Mesenchymal stem cell (in vitro differentiated cells and primary cell): ENCODE measurements around the gene HSPG2.

Source experiments
- DNase-seq: peaks from one replicate; pipeline ENCODE4 v3.0.0-alpha.2; 2013
- H2AFZ ChIP-seq: one replicate; pipeline ENCODE4 v1.6.1; 2013; ENCODE audit warnings: low read depth, mild to moderate bottlenecking, control low read depth, inconsistent platforms, low read length, moderate library complexity
- H2AK5ac ChIP-seq: 2 replicates; pipeline ENCODE4 v1.6.1; 2013; ENCODE audit warnings: low read length, moderate library complexity, mild to moderate bottlenecking, inconsistent platforms; ENCODE audit not compliant: severe bottlenecking
- H2BK120ac ChIP-seq: one replicate; pipeline ENCODE4 v1.6.1; 2013; ENCODE audit warnings: low read depth, mild to moderate bottlenecking, inconsistent platforms, low read length, moderate library complexity
- H2BK12ac ChIP-seq, 2 experiments: one replicate each; pipeline ENCODE4 v1.6.1; 2013; ENCODE audit warnings: inconsistent platforms in 2 of 2, low read length in 2 of 2, mild to moderate bottlenecking in 2 of 2, moderate library complexity in 2 of 2, control low read depth in 1 of 2
- H2BK15ac ChIP-seq: one replicate; pipeline ENCODE4 v1.6.1; 2013; ENCODE audit warnings: mild to moderate bottlenecking, low read depth, inconsistent platforms; ENCODE audit not compliant: poor library complexity, severe bottlenecking
- H2BK5ac ChIP-seq: 2 replicates; pipeline ENCODE4 v1.6.1; 2013; ENCODE audit warnings: low read depth, mild to moderate bottlenecking, low read length, control low read depth, inconsistent platforms; ENCODE audit not compliant: poor library complexity, severe bottlenecking
- H3K14ac ChIP-seq, 2 experiments: one replicate each; pipeline ENCODE4 v1.6.1; 2013; ENCODE audit warnings: inconsistent platforms in 2 of 2, low read length in 2 of 2, control low read depth in 1 of 2, mild to moderate bottlenecking in 1 of 2, moderate library complexity in 1 of 2
- H3K18ac ChIP-seq, 2 experiments: one replicate each; pipeline ENCODE4 v1.6.1; 2013; ENCODE audit warnings: inconsistent platforms in 2 of 2, low read length in 2 of 2, control low read depth in 1 of 2, low read depth in 1 of 2, mild to moderate bottlenecking in 1 of 2
- H3K23ac ChIP-seq, 2 experiments: one replicate each; pipeline ENCODE4 v1.6.1; 2013; ENCODE audit warnings: inconsistent platforms in 2 of 2, low read length in 2 of 2, mild to moderate bottlenecking in 2 of 2, moderate library complexity in 2 of 2, control low read depth in 1 of 2
- H3K27ac ChIP-seq: 2 replicates; pipeline ENCODE4 v1.5.1; 2013; ENCODE audit warnings: mild to moderate bottlenecking, moderate library complexity, low read length, control low read depth, inconsistent platforms; ENCODE audit not compliant: poor library complexity, severe bottlenecking
- H3K27me3 ChIP-seq, 2 experiments: 2 replicates each; pipeline versions ENCODE4 v1.6.1 to v1.7.0; 2013; ENCODE audit warnings: low read length in 2 of 2, mild to moderate bottlenecking in 2 of 2, moderate library complexity in 2 of 2, control low read depth in 1 of 2, inconsistent platforms in 1 of 2; ENCODE audit not compliant: control insufficient read depth in 1 of 2, insufficient read depth in 1 of 2
- H3K36me3 ChIP-seq, 2 experiments: 2 replicates each; pipeline versions ENCODE4 v1.6.1 to v1.7.0; 2013; ENCODE audit warnings: low read length in 2 of 2, control low read depth in 1 of 2, inconsistent platforms in 1 of 2, low read depth in 1 of 2, mild to moderate bottlenecking in 1 of 2; ENCODE audit not compliant: insufficient read depth in 2 of 2, control insufficient read depth in 1 of 2
- H3K4ac ChIP-seq, 2 experiments: one replicate each; pipeline ENCODE4 v1.6.1; 2013; ENCODE audit warnings: inconsistent platforms in 2 of 2, low read length in 2 of 2, mild to moderate bottlenecking in 2 of 2, moderate library complexity in 2 of 2, control low read depth in 1 of 2, low read depth in 1 of 2
- H3K4me1 ChIP-seq: 2 replicates; pipeline ENCODE4 v1.6.1; 2013; ENCODE audit warnings: low read depth, low read length, control low read depth; ENCODE audit not compliant: control insufficient read depth, insufficient read depth
- H3K4me2 ChIP-seq: 2 replicates; pipeline ENCODE4 v1.6.1; 2013; ENCODE audit warnings: low read length, mild to moderate bottlenecking, inconsistent platforms; ENCODE audit not compliant: poor library complexity, severe bottlenecking
- H3K4me3 ChIP-seq, 2 experiments: 2 replicates each; pipeline versions ENCODE4 v1.5.1 to v1.7.0; 2013; ENCODE audit warnings: low read length in 2 of 2, mild to moderate bottlenecking in 2 of 2, control low read depth in 1 of 2, low read depth in 1 of 2; ENCODE audit not compliant: insufficient read depth in 1 of 2
- H3K79me1 ChIP-seq: replicated peaks from 2 replicates; pipeline ENCODE4 v1.6.1; 2013; ENCODE audit warnings: mild to moderate bottlenecking, control low read depth, low read length, inconsistent platforms; ENCODE audit not compliant: poor library complexity, severe bottlenecking
- H3K9ac ChIP-seq: 2 replicates; pipeline ENCODE4 v1.7.0; 2013; ENCODE audit warnings: mild to moderate bottlenecking, low read length, moderate library complexity
- H3K9me3 ChIP-seq: 2 replicates; pipeline ENCODE4 v1.7.0; 2013; ENCODE audit warnings: mild to moderate bottlenecking, low read length; ENCODE audit not compliant: control insufficient read depth
- H4K8ac ChIP-seq: one replicate; pipeline ENCODE4 v1.6.1; 2013; ENCODE audit warnings: inconsistent platforms, mild to moderate bottlenecking, low read length, moderate library complexity
- H4K91ac ChIP-seq: one replicate; pipeline ENCODE4 v1.6.1; 2013; ENCODE audit warnings: mild to moderate bottlenecking, low read length, inconsistent platforms
- WGBS: methylation state at CpG from one replicate; pipeline ENCODE4 v1.1.7; 2013; ENCODE audit warnings: mixed read lengths; 5-methylcytosine and 5-hydroxymethylcytosine counted together

The HSPG2 gene

GRCh38 chr1:21966247-21967000 lies 29.3 kb upstream of the HSPG2 start:
- H3K4me3 ChIP-seq = no peak overlapping the region
- no peak overlapping the region for H2BK12ac ChIP-seq
- H3K18ac ChIP-seq = no peak overlapping the region
- no peak overlapping the region for H2BK120ac ChIP-seq
- no peaks in the 10 kb centered on the region for H3K36me3 ChIP-seq
- no peak overlapping the region for H3K4me2 ChIP-seq
- H3K27me3 ChIP-seq = no peaks in the 10 kb centered on the region
- H2AFZ ChIP-seq = no peak overlapping the region
- peak overlapping the region; percentile 84 for H2AK5ac ChIP-seq
- no peaks in the 10 kb centered on the region for H3K79me1 ChIP-seq
- H4K91ac ChIP-seq = no peak overlapping the region
- H3K23ac ChIP-seq = no peak overlapping the region
- no peak overlapping the region for H2BK5ac ChIP-seq
- H2BK15ac ChIP-seq = no peak overlapping the region
- H3K27ac ChIP-seq = no peak overlapping the region
- H3K14ac ChIP-seq = no peak overlapping the region
- DNase-seq = peak; percentile 44
- peak overlapping the region in 1 of 2 experiments; percentile 26 for H3K4ac ChIP-seq
- no peak overlapping the region for H3K9ac ChIP-seq
- H4K8ac ChIP-seq = no peak overlapping the region
- H3K4me1 ChIP-seq = peaks cover 8% of the 10 kb centered on the region
- no peaks in the 10 kb centered on the region for H3K9me3 ChIP-seq
- 83% methylated on average over 15 of the region's 15 CpGs for WGBS

DNA sequence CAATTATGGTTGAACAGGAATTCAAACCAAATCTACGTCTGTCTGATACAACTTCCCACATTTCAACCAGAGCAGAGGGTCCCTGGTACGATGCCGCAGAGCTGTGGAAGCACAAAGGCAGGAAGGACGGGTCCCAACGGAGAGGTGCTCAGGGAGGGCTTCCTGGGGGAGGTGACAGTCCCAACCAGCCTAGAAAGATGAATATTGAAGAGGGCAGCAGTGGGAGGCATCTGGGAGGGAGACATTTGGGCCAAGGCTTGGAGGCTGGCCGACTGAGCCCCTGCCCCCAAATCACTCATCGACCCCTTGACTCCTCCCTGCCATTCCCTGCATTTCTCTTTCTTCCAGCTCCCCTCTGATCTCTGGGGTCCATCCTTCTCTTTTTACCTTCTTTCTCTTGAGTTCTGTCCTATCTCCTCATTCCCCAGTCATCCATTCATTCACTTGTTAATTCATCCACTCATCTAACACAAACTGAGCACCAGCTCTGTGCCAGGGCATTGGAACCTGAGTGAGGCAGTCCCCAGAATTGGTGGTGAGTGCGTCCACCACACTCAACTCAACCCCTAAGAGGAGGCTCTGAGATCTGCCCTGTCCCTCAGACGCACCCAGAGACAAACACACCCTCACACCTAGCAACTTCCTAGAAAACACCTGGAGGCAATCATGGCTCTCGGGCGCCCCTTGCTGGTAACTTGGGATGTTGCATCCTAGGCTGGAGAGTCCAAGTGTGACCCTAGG lies 26.5 kb upstream of the HSPG2 start:
- Histone ChIP-seq H2BK120ac (no peak overlapping the region), H3K4ac (no peak overlapping the region), H3K27ac (no peak overlapping the region), H3K18ac (no peak overlapping the region), H4K91ac (no peak overlapping the region), H3K9me3 (no peaks in the 10 kb centered on the region), H3K14ac (no peak overlapping the region), H3K4me1 (peaks cover 8% of the 10 kb centered on the region), H2AFZ (no peak overlapping the region), H3K23ac (no peak overlapping the region), H2BK12ac (peak overlapping the region in 1 of 2 experiments; percentile 11), H3K36me3 (no peaks in the 10 kb centered on the region), H2BK5ac (no peak overlapping the region), H3K79me1 (no peaks in the 10 kb centered on the region), H2AK5ac (peak overlapping the region; percentile 43), H4K8ac (peak overlapping the region; percentile 12), H3K4me2 (no peak overlapping the region), H3K27me3 (no peaks in the 10 kb centered on the region), H2BK15ac (no peak overlapping the region), H3K4me3 (no peak overlapping the region), H3K9ac (no peak overlapping the region)
- peak; percentile 68 for DNase-seq
- WGBS = 48% methylated on average over 11 of the region's 11 CpGs

DNA sequence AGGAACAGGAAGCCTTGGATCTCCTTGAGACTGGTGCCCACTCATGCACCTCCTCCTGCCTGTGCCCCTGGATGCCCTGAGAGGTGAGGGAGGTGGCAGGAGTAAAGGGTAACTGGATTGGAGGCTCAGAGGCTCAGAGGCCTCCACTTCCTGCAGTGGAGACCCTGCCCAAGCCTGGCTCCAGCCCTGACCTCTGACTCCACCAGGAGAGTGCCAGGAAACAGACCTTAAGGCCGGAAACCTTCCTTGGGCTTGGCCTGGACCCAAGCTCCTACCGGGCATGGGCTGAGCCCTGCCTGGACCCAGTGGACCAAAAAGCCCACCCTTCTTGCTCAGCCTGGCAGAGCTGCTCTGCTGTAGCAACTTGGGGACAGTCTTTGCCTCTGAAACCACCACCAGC lies 24.7 kb upstream of the HSPG2 start:
- no peak overlapping the region for H2BK120ac ChIP-seq
- H4K8ac ChIP-seq = peak overlapping the region; percentile 19
- no peak overlapping the region for H3K9ac ChIP-seq
- H3K79me1 ChIP-seq = no peaks in the 10 kb centered on the region
- H3K4me2 ChIP-seq = no peak overlapping the region
- H2AK5ac ChIP-seq = peak overlapping the region; percentile 53
- H3K27ac ChIP-seq = no peak overlapping the region
- H3K27me3 ChIP-seq = no peaks in the 10 kb centered on the region
- H3K4me1 ChIP-seq = peaks cover 16% of the 10 kb centered on the region
- no peak for DNase-seq
- no peaks in the 10 kb centered on the region for H3K9me3 ChIP-seq
- no peak overlapping the region for H2BK15ac ChIP-seq
- peak overlapping the region; percentile 58 for H4K91ac ChIP-seq
- H2BK12ac ChIP-seq = peak overlapping the region; percentile 28 to 29
- no peak overlapping the region for H2AFZ ChIP-seq
- no peak overlapping the region for H2BK5ac ChIP-seq
- no peak overlapping the region for H3K4me3 ChIP-seq
- H3K4ac ChIP-seq = no peak overlapping the region
- H3K23ac ChIP-seq = no peak overlapping the region
- H3K36me3 ChIP-seq = no peaks in the 10 kb centered on the region
- no peak overlapping the region for H3K14ac ChIP-seq
- H3K18ac ChIP-seq = no peak overlapping the region
- WGBS = 84% methylated on average over 2 of the region's 2 CpGs

DNA sequence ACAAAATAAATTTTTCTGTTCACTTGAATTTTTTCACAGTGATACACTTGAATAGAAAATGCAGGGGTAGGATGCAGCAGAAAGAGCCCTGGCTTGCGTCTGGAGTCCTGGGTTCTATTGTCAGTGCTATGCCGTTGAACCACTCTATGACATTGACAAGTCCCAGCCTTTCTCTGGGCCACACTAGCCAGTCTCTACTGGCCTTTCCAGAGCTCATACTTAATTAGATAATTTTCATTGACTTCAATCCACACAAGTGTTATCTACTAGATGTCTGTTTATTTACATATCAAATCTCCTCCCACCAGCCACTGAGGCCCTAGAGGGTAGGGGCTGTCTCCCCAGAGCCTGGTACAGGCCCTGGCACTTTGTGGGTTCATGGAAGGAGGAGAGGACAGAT lies 24.2 kb upstream of the HSPG2 start:
- H3K79me1 ChIP-seq = no peaks in the 10 kb centered on the region
- DNase-seq = no peak
- H3K9me3 ChIP-seq = no peaks in the 10 kb centered on the region
- no peak overlapping the region for H2BK12ac ChIP-seq
- H2BK15ac ChIP-seq = no peak overlapping the region
- WGBS = 24% methylated on average over 2 of the region's 2 CpGs
- peak overlapping the region; percentile 53 for H2AK5ac ChIP-seq
- H3K4me3 ChIP-seq = no peak overlapping the region
- H3K14ac ChIP-seq = no peak overlapping the region
- no peak overlapping the region for H4K91ac ChIP-seq
- no peak overlapping the region for H3K4ac ChIP-seq
- H3K23ac ChIP-seq = no peak overlapping the region
- H3K27ac ChIP-seq = no peak overlapping the region
- no peak overlapping the region for H3K9ac ChIP-seq
- no peak overlapping the region for H2AFZ ChIP-seq
- no peak overlapping the region for H3K18ac ChIP-seq
- peaks cover 17% of the 10 kb centered on the region for H3K4me1 ChIP-seq
- no peak overlapping the region for H3K4me2 ChIP-seq
- H2BK5ac ChIP-seq = no peak overlapping the region
- H2BK120ac ChIP-seq = no peak overlapping the region
- no peak overlapping the region for H4K8ac ChIP-seq
- H3K27me3 ChIP-seq = no peaks in the 10 kb centered on the region
- no peaks in the 10 kb centered on the region for H3K36me3 ChIP-seq
